HepG2 (cell line): Measurements from ENCODE around the gene ING5. TPM values are rescaled to one million over a fixed set of nuclear protein-coding genes. Genes with fewer than 3 reads are reported as not detected.

Experiments used
- CREBL2 ChIP-seq: sonication (generic); formaldehyde crosslinking; IDR thresholded peaks from 2 replicates; pipeline ENCODE4 v1.8.1; 2023; ENCODE audit warnings: missing genetic modification reagents, mild to moderate bottlenecking, borderline replicate concordance
- CSRNP2 ChIP-seq: sonication (generic); formaldehyde crosslinking; conservative IDR thresholded peaks from 2 replicates; pipeline ENCODE4 v1.8.0; 2022; ENCODE audit warnings: low read depth, missing genetic modification reagents
- EED ChIP-seq: sonication (generic); formaldehyde crosslinking; IDR thresholded peaks from 2 replicates; pipeline ENCODE4 v1.5.0; 2020; ENCODE audit warnings: mild to moderate bottlenecking, missing genetic modification reagents
- IKZF1 ChIP-seq: fragments of 450-650 bp; IDR thresholded peaks from 2 replicates; pipeline ENCODE4 v1.7.1; 2016
- MBNL3 ChIP-seq: fragments of 250-450 bp; sonication (Bioruptor Pico); conservative IDR thresholded peaks from 2 replicates; pipeline ENCODE4 v1.8.0; 2022; ENCODE audit warnings: mild to moderate bottlenecking, inconsistent platforms
- MTA3 ChIP-seq: sonication (generic); formaldehyde crosslinking; IDR thresholded peaks from 2 replicates; pipeline ENCODE4 v1.4.0; 2020; ENCODE audit warnings: missing genetic modification reagents
- SIN3B ChIP-seq: fragments of 150-350 bp; IDR thresholded peaks from 2 replicates; pipeline ENCODE4 v1.6.1; 2014; ENCODE audit warnings: low read length
- SMAD1 ChIP-seq: sonication (generic); formaldehyde crosslinking; IDR thresholded peaks from 2 replicates; pipeline ENCODE4 v1.4.0; 2020; ENCODE audit warnings: missing genetic modification reagents, low read depth, mild to moderate bottlenecking, borderline replicate concordance
- TCF7L2 ChIP-seq: IDR thresholded peaks from 2 replicates; pipeline ENCODE4 v1.6.1; 2011; ENCODE audit warnings: mild to moderate bottlenecking, low read depth, low read length, moderate library complexity
- TSC22D2 ChIP-seq: sonication (generic); formaldehyde crosslinking; IDR thresholded peaks from 2 replicates; pipeline ENCODE4 v1.5.1; 2020; ENCODE audit warnings: missing genetic modification reagents, mild to moderate bottlenecking, borderline replicate concordance
- ZBTB1 ChIP-seq: sonication (generic); formaldehyde crosslinking; IDR thresholded peaks from 2 replicates; pipeline ENCODE4 v1.4.0; 2020; ENCODE audit warnings: missing genetic modification reagents, borderline replicate concordance
- ZBTB34 ChIP-seq: sonication (generic); formaldehyde crosslinking; IDR thresholded peaks from 2 replicates; pipeline ENCODE4 v1.8.0; 2022; ENCODE audit warnings: mild to moderate bottlenecking, missing genetic modification reagents
- ZBTB38 ChIP-seq: sonication (generic); formaldehyde crosslinking; IDR thresholded peaks from 2 replicates; pipeline ENCODE4 v1.5.1; 2020; ENCODE audit warnings: mild to moderate bottlenecking, missing genetic modification reagents
- ZBTB4 ChIP-seq: sonication (generic); formaldehyde crosslinking; IDR thresholded peaks from 2 replicates; pipeline ENCODE4 v1.4.0; 2020; ENCODE audit warnings: missing genetic modification reagents, mild to moderate bottlenecking, borderline replicate concordance
- ZBTB43 ChIP-seq: sonication (generic); formaldehyde crosslinking; conservative IDR thresholded peaks from 2 replicates; pipeline ENCODE4 v1.4.0; 2020; ENCODE audit warnings: missing genetic modification reagents
- ZMYM4 ChIP-seq: sonication (generic); formaldehyde crosslinking; IDR thresholded peaks from 2 replicates; pipeline ENCODE4 v1.8.1; 2023; ENCODE audit warnings: mild to moderate bottlenecking, missing genetic modification reagents
- ZNF30 ChIP-seq: sonication (generic); formaldehyde crosslinking; IDR thresholded peaks from 2 replicates; pipeline ENCODE4 v1.5.0; 2020; ENCODE audit warnings: mild to moderate bottlenecking, missing genetic modification reagents
- ZNF710 ChIP-seq: sonication (generic); formaldehyde crosslinking; IDR thresholded peaks from 2 replicates; pipeline ENCODE4 v1.5.0; 2020; ENCODE audit warnings: mild to moderate bottlenecking, missing genetic modification reagents, borderline replicate concordance
- polyA plus RNA-seq, 8 experiments: library from polyadenylated mRNA; depleted of rRNA in 3 of 8; stranded (reverse) in 7 of 8; unstranded in 1 of 8; fragments of >200 nt; fragmentation: Illumina TruSeq in 4 of 8; extraction: Trizol in 4 of 8; gene quantifications; 2 replicates each; pipeline versions ENCODE4 v1.2.1 to v1.2.3, GENCODE V29; 2011 to 2016; ENCODE audit warnings: low read depth in 4 of 8, missing spikeins in 1 of 8, mixed read lengths in 1 of 8; ENCODE audit not compliant: insufficient read depth in 1 of 8
- total RNA-seq, 5 experiments: library from RNA; depleted of rRNA; stranded (reverse); fragments of >200 nt; fragmentation: Illumina TruSeq; extraction: Trizol; gene quantifications; 2 replicates each; pipeline ENCODE4 v1.2.3, GENCODE V29; 2016; ENCODE audit warnings: low read depth in 1 of 5

The ING5 gene
- total and polyA plus RNA-seq, 2 of the 13 experiments (the other 11 are each of a cell fraction or from before 2014, with no cell fraction given): 61.9 to 71.9 TPM

GRCh38 chr2:241724259-241724974 is 22.6 kb downstream of the ING5 start (continued):
- TF ChIP-seq ZNF710 (CRISPR knock-in tag) (no peak), SIN3B (no peak), MTA3 (no peak), ZMYM4 (CRISPR knock-in tag) (0 out of 2 replicates have a peak, but pooled peaks have one; percentile 24), EED (CRISPR knock-in tag) (0 out of 2 replicates have a peak, but pooled peaks have one; percentile 66), ZBTB4 (peak; percentile 76; the same call in 1 of the 2 replicates), CREBL2 (no peak), ZBTB43 (CRISPR knock-in tag) (no peak), ZNF30 (CRISPR knock-in tag) (no peak), MBNL3 (CRISPR knock-in tag) (no peak), SMAD1 (CRISPR knock-in tag) (no peak), IKZF1 (no peak), TCF7L2 (no peak), CSRNP2 (CRISPR knock-in tag) (no peak), ZBTB1 (CRISPR knock-in tag) (no peak), ZBTB38 (CRISPR knock-in tag) (peak; percentile 85), ZBTB34 (CRISPR knock-in tag) (no peak), TSC22D2 (CRISPR knock-in tag) (no peak)
- TF ChIP-seq, all 625 proteins: peak for 30
